ENCODE data around the gene AGTRAP.

Gene AGTRAP

GRCh38 chr1:11748294-11749202 is 12.6 kb downstream of the AGTRAP start:
- no peak for DNase-seq (ENCODE audit: low read depth)
- TF ChIP-seq, protein P1, sequence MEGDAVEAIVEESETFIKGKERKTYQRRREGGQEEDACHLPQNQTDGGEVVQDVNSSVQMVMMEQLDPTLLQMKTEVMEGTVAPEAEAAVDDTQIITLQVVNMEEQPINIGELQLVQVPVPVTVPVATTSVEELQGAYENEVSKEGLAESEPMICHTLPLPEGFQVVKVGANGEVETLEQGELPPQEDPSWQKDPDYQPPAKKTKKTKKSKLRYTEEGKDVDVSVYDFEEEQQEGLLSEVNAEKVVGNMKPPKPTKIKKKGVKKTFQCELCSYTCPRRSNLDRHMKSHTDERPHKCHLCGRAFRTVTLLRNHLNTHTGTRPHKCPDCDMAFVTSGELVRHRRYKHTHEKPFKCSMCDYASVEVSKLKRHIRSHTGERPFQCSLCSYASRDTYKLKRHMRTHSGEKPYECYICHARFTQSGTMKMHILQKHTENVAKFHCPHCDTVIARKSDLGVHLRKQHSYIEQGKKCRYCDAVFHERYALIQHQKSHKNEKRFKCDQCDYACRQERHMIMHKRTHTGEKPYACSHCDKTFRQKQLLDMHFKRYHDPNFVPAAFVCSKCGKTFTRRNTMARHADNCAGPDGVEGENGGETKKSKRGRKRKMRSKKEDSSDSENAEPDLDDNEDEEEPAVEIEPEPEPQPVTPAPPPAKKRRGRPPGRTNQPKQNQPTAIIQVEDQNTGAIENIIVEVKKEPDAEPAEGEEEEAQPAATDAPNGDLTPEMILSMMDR (IDR thresholded peaks at IDR 0.05; ENCODE audit: control insufficient read depth, extremely low read depth, insufficient read depth): no peak
- no peak overlapping the region for H3K4me3 ChIP-seq (ENCODE audit: low read depth, low read length)

DNA sequence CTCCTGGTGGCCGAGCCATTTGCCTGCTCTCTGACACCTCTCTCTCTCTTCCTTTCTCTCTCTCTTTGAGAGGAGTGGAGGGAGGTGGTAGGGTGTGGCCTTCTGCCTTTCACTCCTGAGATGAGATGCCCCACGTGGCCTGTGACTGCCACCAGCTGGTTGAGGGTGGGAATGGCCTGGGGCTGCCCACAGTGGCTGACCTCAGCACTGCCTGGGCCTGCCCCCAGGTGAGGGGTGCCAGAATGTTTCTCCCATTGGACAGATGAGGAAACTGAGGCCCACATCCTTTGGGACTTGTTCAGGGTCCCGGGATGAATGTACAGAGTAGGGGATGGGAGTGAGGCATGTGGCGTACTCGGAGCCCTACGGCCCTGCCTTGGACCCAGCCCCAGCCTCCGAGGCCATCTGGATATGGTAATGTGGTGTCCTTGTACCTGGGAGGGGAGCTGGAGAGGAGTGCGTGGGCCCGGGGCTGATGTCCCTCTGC is 13.3 kb downstream of the AGTRAP start:
- TF ChIP-seq, protein P1 (IDR thresholded peaks at IDR 0.05; ENCODE audit: control insufficient read depth, extremely low read depth, insufficient read depth): peak; percentile 79
- H3K4me3 ChIP-seq (ENCODE audit: low read depth, low read length): no peak overlapping the region
- DNase-seq (ENCODE audit: low read depth): peak; percentile 17

GRCh38 chr1:11749996-11750395 is 14.1 kb downstream of the AGTRAP start:
- DNase-seq (ENCODE audit: low read depth): no peak
- TF ChIP-seq, protein P1 (IDR thresholded peaks at IDR 0.05; ENCODE audit: control insufficient read depth, extremely low read depth, insufficient read depth): no peak
- no peak overlapping the region for H3K4me3 ChIP-seq (ENCODE audit: low read depth, low read length)

DNA sequence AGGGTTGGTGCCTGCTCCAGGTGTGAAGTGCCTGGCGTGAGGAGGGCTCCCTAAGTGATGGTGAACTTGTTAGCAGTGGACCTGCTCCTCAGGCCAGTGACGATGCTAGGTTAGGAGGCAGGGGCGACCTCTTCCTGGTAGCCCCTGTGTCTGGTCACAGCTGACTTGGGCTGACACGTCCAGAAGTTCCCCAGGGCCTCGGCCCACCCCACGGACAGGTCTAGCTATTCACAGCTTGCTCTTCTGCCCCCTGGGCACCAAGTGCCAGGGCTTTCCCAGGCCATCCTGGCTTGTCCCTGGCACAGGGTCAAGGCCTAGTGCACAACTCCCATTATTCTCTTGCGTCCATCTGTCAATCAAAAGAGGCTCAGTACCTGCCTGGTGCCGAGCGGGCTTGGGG is 15.2 kb downstream of the AGTRAP start:
- TF ChIP-seq, protein P1 (IDR thresholded peaks at IDR 0.05; ENCODE audit: control insufficient read depth, extremely low read depth, insufficient read depth): no peak
- no peak overlapping the region for H3K4me3 ChIP-seq (ENCODE audit: low read depth, low read length)
- no peak for DNase-seq (ENCODE audit: low read depth)

- no peak for DNase-seq (ENCODE audit: low read depth)
- TF ChIP-seq, protein P1 (IDR thresholded peaks at IDR 0.05; ENCODE audit: control insufficient read depth, extremely low read depth, insufficient read depth): no peak
- no peak overlapping the region for H3K4me3 ChIP-seq (ENCODE audit: low read depth, low read length)
Measured at GRCh38 chr1:11752359-11753088, 16.6 kb downstream of the AGTRAP start.

DNA sequence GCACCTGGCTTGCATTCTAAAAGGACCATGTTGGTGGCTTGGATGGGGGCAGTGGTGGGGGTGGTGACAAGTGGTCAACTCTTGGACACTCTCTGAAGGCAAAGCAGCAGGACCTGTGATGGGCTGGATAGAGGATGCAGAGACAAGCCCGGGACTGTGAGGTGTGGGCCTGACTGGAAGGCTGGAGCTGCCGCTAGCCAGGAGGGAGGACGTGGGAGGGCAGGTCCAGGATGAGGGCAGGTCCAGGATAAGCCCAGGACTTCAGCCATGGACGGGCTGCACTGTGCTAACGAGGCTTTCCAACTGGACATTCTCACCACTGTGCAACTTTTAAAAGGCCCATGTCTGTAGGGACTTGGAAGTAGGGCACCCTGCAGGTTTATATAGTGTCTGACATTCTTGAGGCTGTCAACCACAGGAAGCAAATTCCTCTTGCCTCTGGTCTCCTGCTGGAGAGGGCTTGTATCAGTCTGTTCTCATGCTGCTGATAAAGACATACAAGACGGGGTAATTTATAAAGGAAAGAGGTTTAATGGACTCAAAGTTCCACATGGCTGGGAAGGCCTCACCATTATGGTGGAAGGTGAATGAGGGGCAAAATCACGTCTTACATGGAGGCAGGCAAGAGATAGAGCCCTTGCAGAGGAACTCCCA is 17.7 kb downstream of the AGTRAP start:
- no peak overlapping the region for H3K4me3 ChIP-seq (ENCODE audit: low read depth, low read length)
- no peak for DNase-seq (ENCODE audit: low read depth)
- TF ChIP-seq, protein P1 (IDR thresholded peaks at IDR 0.05; ENCODE audit: control insufficient read depth, extremely low read depth, insufficient read depth): no peak
